SHP77 treated with DMSO at 0.1 percent for 48 hours (cell line): ENCODE measurements around the gene VTI1A.

ENCODE experiments used
- DNase-seq: peaks from one replicate; lab custom pipeline; 2025; lab: John Stamatoyannopoulos, UW

The VTI1A gene

DNA sequence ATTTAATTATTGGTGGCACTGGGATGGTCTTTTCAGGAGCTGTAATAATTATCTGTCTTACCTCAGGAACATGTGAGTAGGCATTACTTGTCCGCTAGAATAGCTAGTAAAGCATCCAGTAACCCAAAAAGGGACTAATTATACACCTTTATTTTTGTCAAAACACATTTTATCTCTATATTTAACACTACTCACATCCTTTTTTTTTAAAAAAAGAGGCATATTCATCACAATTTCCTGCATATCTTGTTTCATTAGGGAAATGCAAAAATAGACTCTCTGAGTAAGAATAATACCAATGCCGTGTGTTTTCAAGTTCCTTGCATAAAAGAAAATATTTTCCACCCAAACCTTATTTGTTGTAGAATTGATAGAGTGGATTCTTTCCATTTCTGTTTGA is 99.5 kb downstream of the VTI1A start:
- DNase-seq = no peak

DNA sequence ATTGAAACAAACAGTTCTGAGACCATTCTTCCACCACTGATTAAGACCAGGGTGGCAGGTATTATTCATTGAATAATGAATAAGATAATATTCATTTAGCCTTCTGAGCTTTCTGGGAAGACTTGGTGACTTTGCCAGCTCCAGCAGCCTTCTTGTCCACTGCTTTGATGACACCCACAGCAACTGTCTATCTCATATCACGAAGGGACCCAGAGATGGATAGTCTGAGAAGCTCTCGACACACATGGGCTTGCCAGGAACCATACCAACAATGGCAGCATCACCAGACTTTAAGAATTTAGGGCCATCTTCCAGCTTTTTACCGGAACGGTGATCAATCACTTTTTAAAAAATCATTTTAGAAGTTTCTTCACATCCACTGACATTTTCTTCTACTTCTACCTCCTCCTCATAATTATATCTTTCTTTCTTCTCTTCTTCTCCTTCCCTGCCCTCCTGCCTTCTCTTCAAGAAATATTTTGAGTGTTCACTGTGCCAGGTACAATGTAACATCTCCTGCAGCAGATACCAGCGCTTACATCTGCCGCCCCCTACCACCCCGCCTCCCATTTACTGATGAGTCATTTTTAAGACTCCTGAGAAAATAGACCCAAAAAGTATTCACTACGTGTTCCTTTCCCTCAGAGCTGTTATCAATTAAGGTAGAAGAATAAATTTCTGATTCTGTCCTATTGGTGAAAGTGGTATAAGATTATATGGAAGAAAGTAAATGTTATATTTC is 101.7 kb downstream of the VTI1A start:
- no peak for DNase-seq

DNA sequence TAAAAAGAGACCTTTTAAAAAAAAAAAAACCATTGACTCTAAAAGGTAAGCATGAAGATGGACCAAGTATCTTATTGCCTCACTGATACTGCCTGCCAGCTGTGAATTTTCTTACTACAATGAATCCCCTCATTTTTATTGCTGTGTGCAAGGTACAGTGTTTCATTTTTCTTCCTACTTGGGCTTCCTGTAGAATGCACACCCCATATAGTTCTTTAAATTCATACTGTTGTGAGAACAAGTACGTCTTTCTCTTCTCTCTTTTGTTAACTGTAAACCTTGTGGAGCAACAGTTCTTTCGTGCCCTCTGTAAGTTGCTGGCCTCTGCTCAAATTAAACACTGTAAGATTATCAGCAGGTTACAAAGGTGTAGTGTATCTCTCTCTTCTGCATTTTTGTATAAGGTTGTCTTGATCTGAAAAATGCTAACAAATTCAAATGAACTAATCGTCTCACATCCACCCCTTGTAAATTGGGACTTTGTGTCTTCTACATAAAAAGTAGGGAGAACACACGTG is 105.6 kb downstream of the VTI1A start:
- DNase-seq = no peak

DNA sequence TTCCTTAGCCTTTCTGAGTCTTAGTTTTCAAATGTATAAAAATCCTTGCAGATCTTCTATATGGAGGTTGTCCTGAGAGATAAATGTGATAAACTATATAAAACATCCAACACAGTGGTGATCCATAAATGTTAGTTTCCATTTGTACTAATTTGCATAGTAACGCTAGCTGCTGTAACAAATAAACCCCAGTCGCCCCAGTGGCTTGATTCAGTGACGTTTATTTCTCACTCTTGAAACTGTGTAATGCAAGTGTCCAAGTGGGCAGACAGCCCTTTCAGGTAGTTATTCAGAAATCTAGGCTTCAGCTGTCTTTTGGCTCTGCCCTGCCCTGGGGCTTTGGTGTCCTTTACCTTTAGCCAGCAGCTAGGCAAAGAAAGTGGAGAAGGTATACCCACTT is 106.3 kb downstream of the VTI1A start:
- DNase-seq = no peak

DNA sequence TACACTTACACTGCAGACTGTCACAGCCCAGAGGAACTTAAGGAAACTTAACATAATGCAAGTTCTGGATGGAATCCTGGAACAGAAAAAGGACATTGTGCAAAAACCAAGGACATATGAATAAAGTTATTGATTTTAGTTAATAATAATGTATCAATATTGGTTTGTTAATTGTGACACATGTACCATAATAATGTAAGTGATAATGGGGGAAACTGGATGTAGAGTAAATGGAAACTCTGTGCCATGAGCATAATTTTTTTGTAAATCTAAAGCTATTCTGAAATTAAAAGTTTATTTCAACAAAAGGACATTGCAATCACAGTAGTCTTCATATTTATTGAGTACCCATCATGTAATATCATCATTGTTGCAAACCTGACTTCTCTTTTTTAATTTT is 107.2 kb downstream of the VTI1A start:
- no peak for DNase-seq

DNA sequence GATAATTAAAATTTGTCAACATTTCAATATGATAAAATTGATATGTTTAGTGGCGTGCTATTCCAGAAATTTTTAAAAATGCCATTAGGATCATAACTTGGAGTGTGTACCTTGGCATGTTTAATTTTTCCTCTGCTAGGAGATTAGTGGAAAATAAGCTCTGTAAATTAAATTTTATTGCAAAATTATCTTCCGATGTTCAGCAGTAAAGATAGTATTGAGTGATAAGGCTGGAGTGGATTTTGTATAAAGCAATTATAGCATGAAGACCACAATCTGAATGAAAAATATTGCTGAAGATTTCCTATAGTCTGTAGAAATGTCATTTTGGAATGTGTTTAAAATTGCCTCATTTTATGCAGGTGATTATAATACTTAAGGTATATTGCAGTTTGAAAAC is 110.2 kb downstream of the VTI1A start:
- no peak for DNase-seq

DNA sequence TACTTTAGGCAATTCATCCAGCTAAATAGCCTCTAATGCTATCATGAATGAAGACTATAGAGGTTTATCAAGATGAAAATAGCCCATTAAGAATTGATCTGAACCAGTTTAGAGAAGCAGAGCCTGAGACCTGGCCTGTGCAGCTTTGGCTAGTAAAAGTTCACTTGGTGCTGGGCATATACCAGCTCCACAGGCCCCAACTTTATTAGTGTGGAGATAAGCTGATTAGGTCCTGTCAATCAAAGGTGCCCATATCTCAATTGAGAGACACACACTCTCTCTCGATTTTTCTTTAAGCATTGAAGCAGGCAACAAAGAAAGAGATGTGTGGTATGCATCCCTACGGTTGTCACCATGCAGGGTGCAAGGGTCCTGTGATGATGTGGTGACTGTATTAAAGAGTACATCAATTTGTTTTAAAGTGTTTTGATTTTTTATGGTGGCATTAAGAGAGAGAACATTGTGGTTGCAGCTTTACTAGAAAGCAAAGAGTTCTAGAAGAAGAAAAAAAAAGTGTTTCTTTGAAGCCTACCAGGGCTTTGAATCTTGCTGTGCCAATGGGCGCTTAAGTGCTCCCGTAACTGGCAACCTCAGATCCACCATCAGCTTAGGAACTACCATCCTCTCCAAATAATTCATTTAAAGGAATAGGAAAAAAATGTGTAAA is 111.6 kb downstream of the VTI1A start:
- DNase-seq = no peak

DNA sequence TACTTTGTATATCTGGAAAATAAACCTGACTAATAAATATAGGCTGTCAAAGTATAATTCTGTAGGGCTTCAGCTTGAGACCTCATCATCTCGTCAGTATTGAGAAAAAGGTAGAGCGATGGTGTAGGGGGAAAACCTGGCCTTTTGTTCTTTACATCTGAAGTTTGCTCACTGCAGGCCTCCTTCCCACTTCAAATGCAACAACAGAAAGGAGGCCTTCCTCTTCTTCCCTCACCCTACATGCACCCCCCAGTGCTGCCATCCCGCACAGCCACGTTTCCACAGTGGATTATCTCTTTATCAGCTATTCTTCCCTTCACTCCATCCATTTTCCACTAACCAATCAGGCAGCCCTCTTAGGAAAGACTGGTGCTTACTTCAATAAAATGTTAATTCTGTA is 112.3 kb downstream of the VTI1A start:
- DNase-seq = no peak

DNA sequence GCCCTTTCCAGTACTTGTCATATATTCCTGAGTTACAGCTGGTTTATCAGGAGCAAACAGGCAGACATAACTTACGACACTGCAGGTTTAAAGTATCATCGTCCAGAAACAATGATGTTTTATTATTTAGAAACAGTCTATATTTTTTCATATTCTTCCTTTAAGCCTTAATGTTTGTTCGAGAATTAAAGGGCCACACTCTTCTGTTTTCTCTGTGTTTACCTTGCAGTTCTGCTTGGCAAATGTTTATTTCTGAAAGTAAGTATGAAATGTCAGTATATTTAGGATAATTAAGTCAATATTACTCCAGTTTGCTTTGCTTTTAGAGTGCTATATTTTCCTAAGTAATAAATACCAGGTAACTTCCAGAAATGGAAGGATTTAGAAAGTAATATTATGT is 115.1 kb downstream of the VTI1A start:
- DNase-seq = no peak

DNA sequence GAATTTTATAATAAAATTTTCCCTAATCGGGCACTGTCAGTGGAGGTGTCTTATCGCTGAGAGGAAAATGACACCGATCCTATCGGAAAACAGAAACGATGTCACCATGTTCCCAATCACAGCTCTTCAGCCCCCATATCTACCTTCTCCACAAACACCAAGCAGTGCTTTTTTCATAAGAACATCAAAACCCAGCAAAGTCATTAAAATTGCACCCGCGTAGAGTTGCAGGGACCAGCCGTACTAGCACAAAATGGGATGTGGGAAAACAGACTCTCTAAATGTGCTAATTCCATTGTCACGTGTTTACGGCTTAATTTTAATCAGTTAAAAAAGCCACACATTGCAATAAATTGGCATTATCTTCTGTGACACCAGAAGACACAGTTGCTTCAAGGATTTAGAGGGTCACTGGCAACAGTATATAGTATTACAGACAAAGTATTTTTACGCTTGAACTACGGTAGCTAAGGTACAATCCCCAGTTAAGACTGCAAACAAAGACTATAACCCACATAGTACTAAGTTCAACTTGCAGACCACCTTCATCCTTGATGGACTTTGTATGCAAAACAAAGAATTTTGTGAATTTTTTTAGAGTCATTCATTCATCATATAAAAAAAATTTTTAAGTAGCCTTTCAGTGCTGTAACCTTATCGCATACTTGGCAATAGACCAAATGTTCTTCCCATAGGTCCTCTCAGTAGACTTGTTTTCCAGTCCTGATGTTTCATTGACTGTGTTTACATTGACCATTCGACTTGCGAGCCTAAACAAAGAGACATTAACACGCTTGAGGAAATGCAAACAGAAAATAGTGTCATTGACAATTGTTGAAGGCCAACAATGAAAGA is 116.0 kb downstream of the VTI1A start:
- peak; percentile 80 for DNase-seq

DNA sequence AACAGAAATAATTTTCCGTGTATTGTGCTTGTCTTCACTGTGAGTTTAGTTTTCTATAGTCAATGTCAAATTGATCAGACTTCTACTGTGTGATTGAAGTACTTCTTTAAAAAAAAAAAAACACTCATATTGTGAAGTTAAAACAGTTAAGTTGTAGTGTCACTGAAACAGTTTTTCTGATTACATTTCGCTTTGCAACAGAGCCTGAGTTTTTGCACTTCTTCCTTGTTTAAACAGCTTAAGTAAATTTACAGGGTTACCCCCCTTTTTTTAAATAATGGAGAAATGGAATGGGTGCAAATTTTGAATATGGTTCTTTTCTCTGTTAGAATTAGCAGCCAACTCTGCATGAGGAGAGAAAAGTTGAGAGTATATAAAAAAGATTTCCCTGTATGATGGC is 117.3 kb downstream of the VTI1A start:
- no peak for DNase-seq

DNA sequence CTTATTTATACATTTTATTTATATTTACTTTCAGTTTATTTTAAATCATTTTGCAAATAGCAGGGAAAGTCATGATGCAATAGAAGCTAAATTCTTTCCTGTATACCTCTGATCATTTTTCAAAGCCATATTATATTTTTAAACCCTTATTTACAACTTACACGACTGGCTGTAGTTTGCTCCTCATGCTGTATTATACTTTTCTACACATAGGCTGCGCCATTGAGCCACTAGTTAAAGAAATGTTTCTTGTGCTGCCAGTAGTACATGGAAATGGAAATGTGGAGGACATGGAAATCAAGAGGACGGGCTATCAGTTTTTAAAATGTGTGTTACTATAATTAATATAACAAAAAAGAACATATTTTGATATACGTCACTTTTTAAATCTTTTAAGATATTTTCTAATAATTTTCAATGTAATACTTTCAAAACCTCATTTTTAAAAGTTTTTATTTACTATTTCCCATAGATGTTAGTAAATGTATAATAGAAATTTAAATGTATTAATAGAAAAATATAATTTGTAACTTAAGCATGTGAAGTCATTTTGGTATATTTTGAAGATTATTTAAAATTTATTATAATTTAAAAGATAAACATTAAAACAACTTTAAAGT is 118.5 kb downstream of the VTI1A start:
- DNase-seq = peak; percentile 27

DNA sequence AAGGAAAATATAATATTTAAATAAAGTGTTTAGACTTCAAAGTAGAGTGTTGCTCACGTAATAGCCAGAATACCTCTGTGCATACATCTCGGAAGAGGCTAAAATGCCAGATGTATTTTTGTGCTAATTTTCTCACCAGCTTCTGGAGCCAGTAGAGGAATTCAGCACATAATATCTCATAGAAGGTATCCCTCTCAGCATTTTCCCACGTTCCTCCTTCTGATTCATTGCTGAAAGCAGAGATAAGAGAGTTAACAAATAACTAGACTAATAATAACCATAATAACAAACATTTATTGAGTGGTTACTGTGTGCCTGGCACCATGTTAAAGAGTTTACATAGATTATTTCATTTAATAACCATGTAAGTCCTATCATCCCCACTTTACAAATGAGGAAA is 123.6 kb downstream of the VTI1A start:
- no peak for DNase-seq

DNA sequence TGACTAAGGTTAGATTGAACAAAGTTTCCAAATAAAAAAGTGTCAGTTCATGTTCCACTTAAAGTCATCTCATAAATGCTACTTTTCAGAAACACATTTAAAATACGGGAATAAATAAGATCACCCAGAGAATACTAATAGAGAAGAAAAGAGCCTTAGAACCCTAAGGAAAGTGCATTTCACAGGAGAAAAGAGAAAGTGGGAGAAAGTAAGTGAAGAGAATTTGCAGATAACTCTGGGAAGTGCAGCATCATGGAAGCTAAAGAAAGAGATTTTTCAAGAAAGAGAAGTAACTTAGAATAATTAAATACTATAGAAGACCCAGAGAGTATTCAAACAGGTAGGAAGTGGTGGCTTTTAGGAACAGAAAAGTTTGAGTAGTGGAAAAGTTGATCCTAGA is 132.6 kb downstream of the VTI1A start:
- no peak for DNase-seq

DNA sequence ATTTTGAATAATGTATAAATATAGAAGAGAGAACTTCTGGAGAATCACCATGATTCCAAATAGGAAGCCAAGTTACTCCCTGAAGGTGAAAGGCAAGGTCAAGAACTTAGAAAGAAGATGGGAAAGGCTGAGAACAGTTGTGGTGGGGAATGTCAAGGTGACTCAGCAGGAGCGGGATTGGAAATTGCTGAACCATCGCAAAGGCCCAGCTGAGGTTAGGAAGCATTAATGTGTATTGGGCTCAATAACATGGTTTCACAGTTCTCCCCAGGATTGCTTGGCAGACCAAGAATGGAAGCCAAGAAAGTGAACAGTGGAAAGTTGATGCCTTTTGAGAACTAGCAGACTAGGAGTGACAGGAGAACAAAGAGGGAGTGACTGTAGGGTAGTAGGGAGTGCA is 133.3 kb downstream of the VTI1A start:
- DNase-seq = no peak

DNA sequence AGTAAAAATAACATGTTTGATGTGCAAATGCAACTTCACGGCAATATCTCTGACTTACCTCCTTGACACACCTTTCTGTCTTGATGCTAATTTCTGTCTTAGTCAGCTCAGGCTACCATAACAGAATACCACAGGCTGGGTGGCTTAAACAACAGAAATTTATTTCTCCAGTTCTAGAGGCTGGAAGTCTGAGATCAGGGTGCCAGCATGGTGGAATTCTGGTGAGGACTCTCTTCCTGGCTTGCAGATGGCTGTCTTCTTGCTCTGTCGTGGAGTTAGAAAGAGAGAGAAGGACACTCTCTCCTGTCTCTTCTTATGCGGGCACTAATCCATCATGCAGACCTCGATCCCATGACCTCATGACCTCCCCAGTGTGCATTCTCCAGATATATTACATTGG is 134.9 kb downstream of the VTI1A start:
- DNase-seq = no peak

DNA sequence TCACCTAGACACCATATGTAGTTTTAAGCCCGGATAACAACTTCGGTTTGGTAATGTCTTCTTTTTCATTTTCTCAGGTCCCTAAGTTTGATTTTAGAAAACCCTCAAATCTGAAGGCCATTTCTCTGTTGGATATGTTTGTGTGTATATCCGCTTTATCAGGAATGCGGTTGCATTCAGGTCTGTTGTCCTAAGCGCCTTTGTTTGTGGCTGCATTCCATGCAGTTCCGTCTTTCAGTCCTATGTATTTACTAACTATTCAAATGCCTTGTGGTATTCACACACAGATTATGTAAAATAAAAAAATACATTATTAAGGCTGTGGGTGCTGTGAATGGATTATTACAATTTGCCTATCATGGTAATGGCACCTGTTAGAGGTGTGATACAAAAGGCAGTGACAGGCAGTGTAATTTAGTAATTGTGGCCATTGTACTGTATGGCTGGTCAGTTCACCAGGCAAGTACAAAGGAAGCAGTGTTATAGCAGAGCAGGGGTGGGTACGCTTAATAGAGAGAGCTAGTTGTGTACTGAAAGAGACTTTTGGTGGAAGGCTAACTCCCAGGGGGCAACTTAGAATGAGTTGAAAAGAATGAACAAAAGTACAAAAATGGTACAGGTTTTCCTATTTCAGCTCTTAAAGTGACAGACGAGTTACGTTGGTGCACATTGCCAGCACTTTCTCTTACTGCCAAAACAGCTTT is 136.4 kb downstream of the VTI1A start:
- DNase-seq = no peak

DNA sequence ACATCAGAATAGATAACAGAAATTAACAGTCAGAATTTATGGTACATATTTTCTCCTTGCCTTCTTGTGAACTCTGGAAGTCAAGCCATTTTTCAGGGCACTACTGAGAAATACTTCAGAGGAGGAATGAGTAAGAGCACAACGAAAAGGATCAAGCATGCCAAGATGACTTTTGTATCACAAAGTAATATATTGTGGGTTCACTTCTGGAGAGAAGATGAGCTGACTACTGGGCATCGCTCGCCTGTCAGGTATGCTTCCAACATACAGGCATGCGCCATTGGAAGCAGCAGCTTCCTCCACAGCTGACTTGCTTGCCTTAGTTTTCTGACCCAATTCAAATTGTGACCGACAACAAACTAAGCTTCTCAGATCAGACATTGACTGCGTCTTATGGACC is 137.3 kb downstream of the VTI1A start:
- no peak for DNase-seq

DNA sequence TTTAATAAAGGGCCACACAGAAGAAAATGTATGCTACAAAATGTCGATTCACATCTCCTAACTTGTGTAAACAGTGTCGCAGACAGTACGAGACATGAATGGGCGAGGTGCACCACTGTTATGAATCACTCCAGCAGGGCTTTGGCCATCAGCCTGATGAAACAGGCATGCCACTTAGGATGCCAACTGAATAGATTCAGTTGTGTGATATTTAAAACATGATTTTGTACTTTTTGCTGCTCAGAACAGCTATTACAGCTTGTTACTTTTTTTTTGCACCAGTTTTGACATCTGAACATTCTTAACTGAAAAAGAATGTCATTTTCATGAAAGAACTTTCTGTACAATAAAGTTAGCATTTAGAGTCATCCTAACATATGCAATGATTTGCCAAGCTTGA is 138.1 kb downstream of the VTI1A start:
- DNase-seq = no peak

DNA sequence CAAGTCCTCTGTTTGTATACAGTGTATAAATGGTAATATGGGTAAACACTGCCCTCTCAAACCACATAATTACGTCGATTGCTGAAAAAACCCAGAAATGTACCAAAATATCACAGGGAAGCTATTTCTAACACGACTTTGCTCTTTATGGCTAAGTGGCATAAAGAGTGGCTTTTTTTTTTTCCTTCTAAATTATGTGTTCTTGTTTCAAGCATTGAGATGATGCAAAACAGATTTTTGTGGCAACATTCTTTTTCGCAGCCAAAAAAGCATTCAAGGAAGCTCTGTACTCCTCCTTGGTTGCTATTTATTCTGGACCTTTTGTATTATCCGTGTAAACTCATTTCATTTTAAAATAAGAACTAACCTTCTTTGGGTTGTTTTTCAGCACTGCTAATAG is 138.9 kb downstream of the VTI1A start:
- DNase-seq = no peak

DNA sequence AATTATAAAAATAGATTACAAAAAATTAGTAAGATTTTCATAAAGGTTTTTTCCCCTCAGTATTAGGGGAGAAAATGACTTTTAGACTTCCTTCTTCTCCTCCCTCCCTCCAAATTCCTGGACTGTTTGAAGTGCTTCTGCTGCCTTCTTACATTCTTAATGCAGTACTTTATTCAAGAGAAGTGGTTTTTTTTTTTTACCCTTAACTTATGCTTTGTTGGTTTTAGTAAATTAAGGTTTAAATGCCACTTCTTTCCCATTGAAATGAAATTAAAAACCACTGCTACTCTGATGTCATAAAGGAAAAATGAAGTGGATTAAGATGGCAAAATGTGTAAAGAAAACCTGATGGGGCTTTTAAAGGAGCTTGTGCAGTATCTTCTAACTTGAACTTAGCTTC is 140.7 kb downstream of the VTI1A start:
- no peak for DNase-seq
